ENCODE measurements around the gene RCOR2.
A peak's percentile ranks its signal among the peaks of the same experiment; 100 is the strongest.
"Not testable (repeated sequence)": the region's sequence is repeated elsewhere in the genome, so short reads cannot be mapped to it uniquely, and the experiment has no call there.

The RCOR2 gene

GRCh38 chr11:63916837-63917691 is at the start of gene RCOR2:
Gene RCOR2 (minus strand): TSS chr11:63917164. CDS start chr11:63916456, 708 bp downstream.
- DNase-seq: peak; percentile 91

GRCh38 chr11:63966444-63966843 is 49.5 kb upstream of the RCOR2 start:
- no peak for DNase-seq

- DNase-seq: not testable (repeated sequence)
These were observed 46.9 kb upstream of the RCOR2 start for GRCh38 chr11:63963895-63964294.

GRCh38 chr11:63961608-63962412 is 44.8 kb upstream of the RCOR2 start:
- DNase-seq: peak; percentile 90

- no peak for DNase-seq
These were observed 41.0 kb upstream of the RCOR2 start for GRCh38 chr11:63958008-63958407.

- no peak for DNase-seq
These were observed 35.6 kb upstream of the RCOR2 start for GRCh38 chr11:63952570-63952969.

- no peak for DNase-seq
These were observed 35.0 kb upstream of the RCOR2 start for GRCh38 chr11:63951779-63952536.

- peak; percentile 53 for DNase-seq
These were observed 28.7 kb upstream of the RCOR2 start for GRCh38 chr11:63945477-63946163.

GRCh38 chr11:63944987-63945386 is 28.0 kb upstream of the RCOR2 start:
- no peak for DNase-seq

- DNase-seq: no peak
These were observed 25.8 kb upstream of the RCOR2 start for GRCh38 chr11:63942803-63943202.

- DNase-seq: no peak
These were observed 24.9 kb upstream of the RCOR2 start for GRCh38 chr11:63941901-63942300.

- DNase-seq: no peak
These were observed 23.8 kb upstream of the RCOR2 start for GRCh38 chr11:63940786-63941185.

GRCh38 chr11:63939397-63939891 is 22.5 kb upstream of the RCOR2 start:
- DNase-seq: peak; percentile 22

GRCh38 chr11:63938479-63939396 is 21.8 kb upstream of the RCOR2 start, which contains the start of gene NAA40:
Gene NAA40 (plus strand): TSS chr11:63939002. CDS start chr11:63939097, 95 bp downstream.
- DNase-seq: peak; percentile 94

- no peak for DNase-seq
These were observed 20.9 kb upstream of the RCOR2 start for GRCh38 chr11:63937713-63938478.

- no peak for DNase-seq
These were observed 16.5 kb upstream of the RCOR2 start for GRCh38 chr11:63933459-63933858.

GRCh38 chr11:63931876-63932275 is 14.9 kb upstream of the RCOR2 start:
- DNase-seq: no peak

- DNase-seq: no peak
These were observed 14.1 kb upstream of the RCOR2 start for GRCh38 chr11:63931045-63931444.

GRCh38 chr11:63929616-63930015 is 12.7 kb upstream of the RCOR2 start:
- no peak for DNase-seq

- DNase-seq: no peak
These were observed 6.4 kb upstream of the RCOR2 start for GRCh38 chr11:63923319-63923718.
